ENCODE measurements around the gene CFAP45.
A peak's percentile ranks its signal among the peaks of the same experiment; 100 is the strongest.

Gene CFAP45

DNA sequence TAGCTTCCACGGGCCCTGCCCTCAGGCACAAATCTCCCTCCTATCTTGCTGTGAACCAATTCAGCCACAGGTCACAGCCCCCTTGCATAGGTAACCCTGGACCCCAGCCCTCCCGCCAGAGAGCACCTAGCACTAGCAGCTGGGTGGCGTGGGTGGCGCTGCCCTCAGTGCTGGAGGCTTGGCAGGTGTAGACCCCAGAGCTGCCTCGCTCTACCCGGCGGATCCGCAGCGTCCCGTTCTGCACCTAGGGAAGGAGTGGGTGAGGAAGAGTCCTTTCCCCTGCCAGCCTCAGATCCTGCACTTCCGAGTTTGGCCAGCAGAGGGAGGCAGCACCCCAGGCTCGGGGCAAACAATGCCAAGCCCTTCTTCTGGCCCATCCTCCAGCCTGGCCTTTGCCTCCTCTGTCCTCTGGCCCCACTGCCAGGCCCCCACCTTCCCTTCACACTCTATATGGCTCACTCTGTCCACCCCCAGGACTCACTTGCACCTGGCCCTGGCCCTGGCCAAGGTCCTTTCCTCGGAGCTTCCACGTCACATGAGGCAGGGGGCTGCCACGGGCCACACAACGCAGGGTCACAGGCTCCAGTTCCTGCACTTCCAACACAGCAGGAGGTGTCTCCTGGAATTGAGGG, 36.4 kb upstream of the CFAP45 start:
- DNase-seq = peak in 35 of 51 donors; percentile 5 to 66 (median 28)

DNA sequence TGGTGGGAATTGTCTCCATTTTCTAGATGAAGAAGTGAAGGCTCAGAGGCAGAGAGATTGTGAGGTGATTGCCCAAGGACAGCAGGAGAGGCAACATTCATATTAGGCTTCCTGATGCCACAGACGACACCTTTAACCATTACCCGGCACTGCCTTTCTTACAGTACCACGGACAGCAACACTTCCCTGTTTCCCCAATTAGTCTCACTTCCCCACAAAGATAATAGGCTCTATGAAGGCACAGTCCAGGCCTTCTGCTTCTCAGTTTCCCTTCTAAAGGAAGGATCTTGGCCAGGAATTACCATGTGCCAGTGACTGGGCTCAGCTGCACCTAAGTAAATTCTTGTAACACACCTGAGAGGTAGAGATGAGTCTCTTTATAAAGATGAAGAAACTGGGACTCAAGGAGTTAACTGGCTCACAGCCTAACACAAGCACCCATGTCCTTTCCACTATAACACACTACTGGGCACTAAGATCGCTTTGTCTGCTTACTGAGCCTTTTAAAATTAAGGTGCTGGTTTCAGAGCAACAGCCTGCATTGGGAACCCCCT, 35.8 kb upstream of the CFAP45 start:
- DNase-seq = no peak

DNA sequence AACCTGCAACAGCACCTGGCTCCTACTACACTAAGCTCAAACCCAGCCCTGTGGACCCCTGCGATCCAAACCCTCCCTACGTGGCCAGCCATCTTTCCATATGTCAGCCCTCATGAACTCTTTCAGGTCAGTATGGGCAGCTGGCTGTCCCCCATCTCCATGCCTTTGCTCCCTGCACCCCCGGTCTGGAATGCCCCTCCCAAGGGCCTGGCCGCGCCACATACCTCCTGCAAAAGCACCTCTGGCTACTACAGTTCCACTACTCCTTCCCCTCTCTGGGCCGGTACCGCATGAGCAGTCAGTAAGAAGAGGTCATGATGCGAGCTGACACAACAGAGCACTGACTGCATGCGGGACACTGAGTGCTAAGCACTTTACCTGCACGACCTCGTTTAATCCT, 35.3 kb upstream of the CFAP45 start:
- no peak for DNase-seq

DNA sequence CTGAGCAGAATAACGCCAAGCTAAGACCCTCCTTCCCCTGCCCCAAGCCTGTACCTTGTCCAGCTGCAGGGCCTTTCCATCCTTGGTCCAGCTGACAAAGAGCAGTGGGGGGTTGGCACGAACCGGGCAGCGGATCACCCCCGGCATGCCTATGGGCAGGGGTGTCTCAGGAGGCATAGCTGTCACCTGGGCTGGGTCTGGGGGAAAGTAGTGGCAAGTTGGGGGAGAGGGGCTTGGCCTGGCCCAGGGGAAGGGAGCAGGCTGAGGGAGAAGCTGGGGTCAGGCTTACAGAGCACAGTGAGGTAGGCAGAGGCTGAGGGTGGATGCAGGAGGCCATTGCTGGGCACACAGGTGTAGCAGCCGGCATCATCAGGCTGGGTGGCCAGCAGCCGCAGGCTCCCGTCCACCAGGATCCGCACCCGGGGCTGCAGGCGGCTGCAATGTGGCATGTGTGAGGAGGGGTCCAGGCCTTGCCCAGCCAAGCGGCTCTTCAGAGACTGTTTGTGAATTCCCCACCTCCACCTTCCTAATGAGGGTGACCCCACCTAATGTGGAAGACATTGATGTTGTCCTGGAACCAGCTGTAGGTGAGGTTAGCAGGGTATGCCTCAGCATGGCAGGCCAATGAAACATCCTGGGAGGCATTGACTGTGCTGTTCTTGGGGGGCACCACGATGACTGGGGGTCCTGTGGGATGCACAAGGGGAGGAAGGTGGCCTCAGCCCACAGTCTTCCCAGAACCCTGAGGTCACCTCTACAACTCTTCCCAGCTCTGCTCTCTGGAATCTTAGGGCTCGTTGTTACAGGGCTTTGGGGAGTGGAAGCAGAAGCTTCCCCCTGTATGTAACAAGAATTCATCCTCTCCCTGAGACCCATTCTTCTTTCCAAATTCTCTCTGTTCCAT, 34.4 kb upstream of the CFAP45 start:
- DNase-seq = no peak

DNA sequence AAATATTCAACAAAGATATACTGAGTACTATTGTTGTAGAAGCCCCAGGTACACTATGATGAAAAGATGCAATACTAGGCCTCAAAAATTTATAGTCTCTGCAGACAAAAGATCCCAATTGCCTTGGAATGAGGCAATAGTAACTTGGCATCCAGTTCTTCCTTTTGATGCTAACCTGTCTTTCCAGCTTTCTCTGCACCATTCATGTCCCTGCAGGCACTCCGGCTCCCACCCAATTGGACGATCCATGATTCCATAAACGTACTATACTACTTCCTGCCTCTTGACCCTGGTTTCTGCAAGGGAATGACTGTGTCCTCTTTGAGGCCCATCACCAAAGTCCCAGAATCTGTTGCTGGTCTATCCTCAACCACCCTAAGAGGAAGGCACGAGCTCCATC, 33.4 kb upstream of the CFAP45 start:
- no peak for DNase-seq

DNA sequence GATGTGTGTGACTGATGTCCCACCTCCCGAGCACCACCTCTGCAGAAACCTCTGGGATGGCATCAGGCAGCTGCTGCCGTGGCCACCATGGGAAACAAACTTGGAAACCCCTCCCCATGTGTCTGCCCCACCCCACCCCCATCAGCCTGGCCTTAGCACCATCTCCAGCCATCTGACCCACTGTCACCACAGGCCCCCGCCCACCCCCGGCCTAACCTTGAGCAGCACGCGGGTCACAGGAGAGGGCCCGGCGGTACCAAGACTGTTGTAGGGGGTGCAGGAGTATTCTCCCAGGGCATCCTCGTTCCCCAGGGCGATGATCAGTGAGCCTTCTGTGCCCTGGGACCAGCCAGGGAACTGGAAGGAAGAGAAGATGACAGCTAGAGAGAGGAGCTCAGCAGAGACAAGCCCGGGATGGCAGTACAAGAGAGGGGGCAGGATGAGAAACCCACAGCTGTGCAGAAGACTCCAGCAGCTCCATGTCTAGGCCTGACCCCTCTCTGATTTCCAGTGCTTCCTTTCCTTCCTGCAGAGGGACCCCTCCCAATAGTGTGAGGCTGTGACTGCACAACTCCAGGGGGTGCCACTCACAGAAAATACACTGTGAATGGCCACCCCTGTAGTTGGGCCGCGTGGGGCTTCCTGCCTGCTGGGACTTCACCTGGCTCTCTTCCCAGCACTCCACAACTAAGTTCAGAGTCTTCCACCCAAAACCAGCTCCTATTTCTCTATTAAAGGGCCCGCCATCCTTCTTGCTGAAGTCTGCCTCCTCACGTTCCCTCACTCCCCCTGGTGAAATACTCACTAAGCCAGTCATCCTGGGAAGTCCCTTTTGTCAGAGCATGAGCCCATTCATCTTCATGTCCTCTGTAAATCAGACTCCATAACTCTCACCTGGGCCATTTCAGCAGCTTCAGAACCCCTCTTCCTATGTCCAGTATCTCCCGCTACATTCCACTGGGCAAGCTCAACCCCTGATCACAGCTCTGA, 32.6 kb upstream of the CFAP45 start:
- DNase-seq = no peak

DNA sequence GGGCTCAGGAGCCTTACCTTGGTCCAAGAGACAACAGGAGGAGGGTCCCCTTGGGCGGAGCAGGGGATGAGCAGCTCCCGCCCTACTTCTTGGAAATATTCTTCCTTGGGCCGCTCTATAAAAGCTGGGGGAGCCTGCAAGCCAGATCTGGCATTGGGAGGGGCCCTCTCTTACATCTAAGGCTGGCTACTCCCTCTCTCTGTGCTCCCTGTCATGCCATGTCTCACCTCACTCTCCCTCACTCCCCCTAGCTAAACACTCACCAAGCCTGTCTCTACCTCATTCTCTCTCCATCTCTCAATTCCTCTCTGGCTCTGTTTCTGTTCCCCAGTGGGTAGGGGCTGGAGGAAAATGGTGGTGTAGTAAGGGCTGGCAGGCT, 31.8 kb upstream of the CFAP45 start:
- no peak for DNase-seq

DNA sequence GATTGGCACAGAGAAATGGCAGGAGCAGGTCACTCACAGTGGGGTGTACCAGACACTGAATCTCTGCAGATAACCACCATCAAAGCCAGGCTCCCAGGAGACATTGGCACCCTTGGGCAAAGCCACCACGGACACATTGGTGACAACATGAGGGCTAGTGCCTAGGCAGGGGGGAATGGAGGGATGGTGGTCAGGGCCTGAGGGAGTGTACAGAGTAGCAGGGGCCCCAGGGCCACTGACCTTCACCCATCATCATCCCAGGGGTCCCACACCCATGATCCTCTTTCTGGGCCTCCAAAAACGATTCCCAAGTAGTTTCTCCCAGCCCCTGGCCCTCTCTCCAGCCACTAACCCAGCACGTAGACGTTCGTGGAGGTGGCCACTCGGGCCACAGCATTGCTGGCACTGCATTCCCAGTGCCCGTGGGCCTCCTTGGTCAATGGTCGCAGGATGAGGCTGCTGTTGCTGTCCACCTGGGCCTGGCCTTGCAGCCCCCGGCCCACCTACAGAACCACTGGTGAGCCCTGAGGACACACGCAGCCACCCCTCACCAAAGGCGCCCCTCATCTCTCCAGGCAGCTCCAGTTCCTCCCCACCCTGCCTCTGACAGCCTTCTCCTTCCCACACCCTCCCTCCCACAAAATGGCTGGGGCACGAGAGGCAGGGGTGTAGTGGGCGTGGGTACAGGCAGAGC, 31.3 kb upstream of the CFAP45 start:
- no peak for DNase-seq

DNA sequence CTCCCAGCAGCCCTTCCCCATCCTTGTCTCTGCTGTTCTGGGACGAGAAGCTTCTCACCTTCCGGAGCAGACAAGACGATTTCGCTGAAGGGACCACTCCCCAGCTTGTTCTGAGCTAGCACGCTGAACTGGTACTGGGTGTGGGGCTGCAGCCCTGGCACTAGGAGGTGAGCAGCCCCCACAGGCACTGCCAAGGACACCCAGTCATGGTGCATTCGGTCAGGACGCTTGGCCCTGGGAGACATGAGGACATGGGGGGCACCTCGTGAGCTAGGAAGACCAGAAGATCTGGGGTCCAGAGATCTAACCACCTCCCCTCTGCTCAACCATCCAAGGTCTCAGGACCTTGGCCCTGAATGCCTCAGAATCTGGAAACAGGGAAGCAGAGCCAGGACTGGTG, 30.7 kb upstream of the CFAP45 start:
- no peak for DNase-seq

DNA sequence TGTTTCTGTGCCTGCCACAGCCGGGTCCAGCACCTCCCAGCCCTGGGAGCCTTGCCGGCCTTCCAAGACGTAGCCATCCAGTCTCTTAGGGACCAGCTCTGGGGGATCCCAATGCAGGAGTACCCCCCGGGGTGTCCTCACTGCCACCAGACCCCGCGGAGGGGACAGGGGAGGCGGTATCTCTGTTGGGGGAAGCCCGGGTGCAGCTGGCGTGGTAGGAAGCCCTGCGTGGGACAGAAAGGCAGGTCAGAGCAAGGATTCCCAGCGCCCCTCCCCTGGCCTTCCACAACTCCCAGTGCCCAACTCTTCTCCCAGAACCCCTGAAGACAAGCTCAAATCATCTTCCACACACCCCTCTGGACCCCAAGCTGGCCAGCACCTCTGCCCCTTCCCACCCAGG, 30.3 kb upstream of the CFAP45 start:
- no peak for DNase-seq

DNA sequence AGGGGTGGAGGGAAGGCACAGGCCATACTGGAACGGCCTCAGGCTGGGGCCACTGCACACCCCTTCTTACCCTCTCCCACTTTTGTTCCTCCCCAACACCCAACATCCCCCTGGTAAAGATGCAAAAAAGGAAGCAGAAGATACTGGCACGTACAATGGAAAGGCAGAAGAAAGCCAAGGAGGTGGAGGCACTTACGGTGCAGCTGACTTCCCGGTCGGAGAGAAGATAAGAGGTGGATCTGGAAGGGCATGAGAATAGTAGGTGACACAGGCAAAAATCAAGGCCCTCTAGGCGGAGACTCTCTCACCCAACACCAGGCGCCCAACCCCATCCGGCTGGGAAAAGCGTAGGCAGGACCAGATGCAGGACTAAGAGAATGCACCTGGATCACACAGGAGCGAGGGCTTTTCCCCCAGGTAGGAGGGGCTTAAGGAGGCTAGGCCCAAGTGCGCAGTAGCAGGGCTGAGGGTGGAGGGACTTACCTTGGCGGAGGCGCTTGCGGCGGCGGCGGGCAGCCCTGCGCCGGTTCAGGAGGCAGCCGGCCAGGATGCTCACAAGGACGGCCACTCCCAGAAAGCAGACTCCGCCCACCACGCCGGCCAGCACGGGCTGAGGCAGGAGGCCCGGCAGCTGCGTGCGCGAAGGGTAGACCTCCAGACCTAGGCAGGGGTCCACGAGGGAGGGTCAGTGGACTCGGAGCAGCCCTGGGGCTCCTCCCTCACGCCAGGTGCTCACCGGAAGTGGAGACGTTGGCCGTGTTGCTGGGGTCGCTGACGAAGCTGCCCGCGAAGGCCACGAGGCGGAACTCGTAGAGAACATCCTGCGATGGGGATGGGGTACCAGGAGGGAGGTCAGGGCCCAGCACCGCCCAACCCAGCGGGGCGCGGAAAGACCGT, 29.4 kb upstream of the CFAP45 start:
- no peak for DNase-seq

DNA sequence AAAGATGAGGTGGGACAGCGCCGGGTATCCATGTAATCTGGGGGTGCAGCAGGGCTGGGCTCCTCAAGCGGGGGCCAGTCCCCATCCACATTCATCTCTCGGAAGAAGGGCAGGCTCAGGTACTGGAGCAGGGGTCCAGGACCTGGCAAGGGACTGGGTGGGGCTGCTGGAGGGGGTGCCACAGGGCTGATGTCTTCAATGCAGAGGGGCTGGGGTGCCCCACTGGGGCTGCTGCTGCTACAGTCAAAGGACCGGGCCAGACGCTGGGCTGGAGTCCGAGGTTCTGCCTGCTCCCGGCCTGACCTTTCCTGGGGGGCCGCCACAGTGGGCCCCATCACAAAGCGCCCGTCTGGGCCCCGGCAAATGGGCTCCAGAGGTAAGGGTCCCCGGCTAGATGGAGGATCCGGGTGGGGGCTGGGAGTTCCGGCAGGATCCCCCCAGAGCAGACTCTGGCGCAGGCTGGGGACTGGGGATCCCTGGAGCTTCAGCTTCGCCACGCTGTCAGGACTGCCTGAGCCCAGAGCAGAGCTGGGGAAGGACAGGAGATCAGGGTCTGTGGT, 28.6 kb upstream of the CFAP45 start:
- DNase-seq = no peak

DNA sequence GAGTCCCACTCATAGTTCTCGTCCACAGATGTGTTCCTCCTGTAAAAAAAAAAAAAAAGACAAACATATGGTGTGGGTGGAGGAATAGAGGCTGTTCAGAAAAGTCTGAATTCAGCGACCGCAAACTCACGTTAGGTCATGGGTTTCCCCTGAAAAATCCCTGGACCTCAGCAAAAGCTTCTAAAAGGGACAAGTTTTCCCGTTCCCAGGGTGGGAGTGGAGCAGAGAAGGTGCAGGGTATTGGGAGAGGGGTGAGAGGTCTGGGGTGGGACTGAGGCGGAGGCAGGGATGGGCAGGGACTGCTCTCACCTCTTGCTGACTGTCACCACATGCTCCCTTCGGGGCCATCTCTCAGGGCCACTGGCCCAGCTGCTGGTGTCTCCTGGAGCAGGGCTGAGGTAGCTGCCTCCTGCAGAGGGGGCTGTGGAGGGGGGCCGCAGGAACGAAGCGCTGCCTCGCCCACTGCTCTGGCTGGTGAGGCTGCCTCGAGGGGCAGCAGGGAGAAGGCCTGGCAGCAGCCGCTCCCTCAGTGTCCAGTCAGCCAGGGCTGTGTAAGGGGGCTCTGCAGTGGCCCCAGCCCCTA, 28.0 kb upstream of the CFAP45 start:
- no peak for DNase-seq

DNA sequence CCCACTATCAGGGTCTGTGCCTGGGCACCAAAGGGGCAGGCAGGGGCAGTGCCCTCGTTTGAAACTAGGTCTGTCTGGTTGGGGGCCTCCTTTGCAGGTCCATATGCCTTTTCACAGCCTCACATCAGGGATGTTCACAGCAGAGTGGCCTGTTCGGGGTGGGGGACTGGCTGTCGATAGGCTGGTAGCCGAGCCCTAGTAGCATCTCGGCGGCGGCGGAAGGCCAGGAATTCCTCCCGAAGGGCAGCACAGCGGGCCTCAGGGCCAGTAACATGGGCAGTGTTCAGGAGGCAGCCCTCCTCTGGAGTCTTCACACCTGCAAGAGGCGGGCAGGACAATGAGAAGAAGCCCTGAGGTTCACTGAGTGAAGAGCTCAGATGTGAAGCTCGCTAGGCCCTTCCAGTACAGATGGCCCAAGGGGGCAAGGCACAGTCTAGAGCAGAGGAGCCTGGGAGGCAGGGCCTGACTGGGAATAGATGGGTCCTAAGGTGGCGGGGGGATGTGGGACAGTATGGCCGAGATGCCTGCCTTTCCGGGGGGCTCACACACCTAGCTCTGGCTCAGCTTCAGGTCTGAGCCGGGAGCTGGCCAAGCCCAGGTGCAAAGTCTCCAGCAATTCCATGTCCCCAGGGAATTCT, 27.4 kb upstream of the CFAP45 start:
- DNase-seq = no peak

DNA sequence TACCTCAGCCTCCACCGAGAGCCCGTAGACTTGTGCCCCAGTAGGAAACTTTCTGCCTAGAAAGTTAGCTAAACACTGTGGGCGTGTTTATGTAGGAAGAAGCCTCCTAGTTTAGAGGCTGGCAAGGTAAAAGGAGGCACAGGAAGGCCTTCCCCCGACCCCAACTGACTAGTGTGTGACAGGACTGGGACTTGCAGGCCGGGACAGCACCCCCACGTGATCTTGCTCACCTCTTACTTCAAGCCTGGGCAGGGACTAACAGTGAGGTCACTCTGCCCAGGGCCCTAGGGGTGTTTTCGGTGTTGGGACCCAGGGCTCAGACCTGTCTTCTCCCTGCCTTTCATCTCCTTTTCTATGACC, 25.7 kb upstream of the CFAP45 start:
- DNase-seq = no peak

DNA sequence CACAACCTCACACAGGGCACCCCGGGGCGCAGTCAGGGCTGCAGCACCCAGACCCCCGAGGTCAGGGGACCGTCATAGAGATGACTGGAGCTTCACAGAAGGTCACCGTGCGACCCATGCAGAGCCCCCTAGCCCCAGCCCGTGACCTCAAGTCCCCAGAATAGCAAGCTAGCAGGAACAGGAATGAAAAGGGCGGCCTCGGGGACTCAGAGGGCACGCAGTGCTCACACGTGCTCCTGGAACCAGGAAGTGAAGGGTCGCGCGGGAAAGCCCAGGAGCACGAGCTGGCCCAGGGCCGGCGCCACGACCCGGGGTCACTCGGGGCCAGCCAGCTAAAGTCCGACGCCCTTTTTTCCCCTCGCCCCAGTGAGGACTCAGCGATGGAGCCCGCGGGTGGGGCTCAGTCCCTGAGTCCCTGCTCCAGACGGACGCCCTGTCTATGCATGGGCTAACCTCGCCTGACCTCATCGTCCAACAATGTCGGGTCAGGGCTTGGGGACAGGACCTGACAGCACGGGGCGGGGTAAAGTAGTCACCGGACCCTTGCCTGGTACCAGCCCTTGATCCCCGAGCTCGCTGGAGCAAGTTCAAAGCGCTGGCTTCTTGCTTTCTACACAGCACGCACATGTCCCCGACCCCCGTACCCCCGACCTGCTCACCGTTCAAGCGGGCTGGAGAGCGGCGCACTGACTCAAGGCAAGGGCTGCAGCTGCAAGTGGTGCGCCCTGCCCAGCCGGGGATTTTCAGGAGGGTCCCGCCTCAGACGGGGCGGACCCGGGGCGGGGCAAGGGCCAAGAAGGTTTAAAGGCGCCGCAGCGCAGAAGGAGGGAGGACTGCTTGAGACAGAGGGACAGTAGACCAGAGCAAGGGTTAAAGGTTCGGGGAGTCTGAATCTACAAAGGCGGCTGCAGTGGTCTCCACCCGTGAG, 25.1 kb upstream of the CFAP45 start, which contains the start of gene TAGLN2:
TAGLN2 (minus strand) TSS at position 717 of the 928 bp plus-strand sequence. CDS start 4,998 bp downstream, outside the sequence.
- peak in 45 of 51 donors; percentile 10 to 83 (median 59) for DNase-seq
